Neural crest cell (in vitro differentiated cells): ENCODE measurements around the gene RPGRIP1. TPM values are rescaled to one million over a fixed set of nuclear protein-coding genes. Genes with fewer than 3 reads are reported as not detected.

Experiments used
- DNase-seq: peaks from one replicate; pipeline ENCODE4 v3.0.0; 2021; ENCODE audit warnings: low read depth, mixed read lengths, low spot score
- H3K27ac Mint-ChIP-seq: one replicate; pipeline ENCODE4 v1.8.0; 2021; ENCODE audit warnings: mild to moderate bottlenecking, mixed read lengths; ENCODE audit not compliant: unreplicated experiment
- H3K27me3 Mint-ChIP-seq: 2 replicates; pipeline ENCODE4 v1.8.0; 2021; ENCODE audit warnings: low read depth, mild to moderate bottlenecking, mixed read lengths
- H3K36me3 Mint-ChIP-seq: 2 replicates; pipeline ENCODE4 v1.8.0; 2021; ENCODE audit warnings: low read depth, mild to moderate bottlenecking, mixed read lengths
- H3K4me1 Mint-ChIP-seq: 2 replicates; pipeline ENCODE4 v1.8.0; 2021; ENCODE audit warnings: mixed read lengths
- H3K4me3 Mint-ChIP-seq: one replicate; pipeline ENCODE4 v1.8.0; 2021; ENCODE audit warnings: mild to moderate bottlenecking, mixed read lengths
- H3K9me3 Mint-ChIP-seq: 2 replicates; pipeline ENCODE4 v1.8.0; 2021; ENCODE audit warnings: mixed read lengths
- CTCF ChIP-seq: fragments of 200-600 bp; sonication (generic); conservative IDR thresholded peaks from 2 replicates; pipeline ENCODE4 v1.5.0; 2021; ENCODE audit warnings: antibody characterized with exemption, mild to moderate bottlenecking
- total RNA-seq: library from RNA; stranded (reverse); gene quantifications from 2 replicates; pipeline ENCODE4 v1.2.1, GENCODE V29; 2021

Gene RPGRIP1
- total RNA-seq, 1 donor from 2014 or later, result not detected

GRCh38 chr14:21256539-21257393 lies 23.1 kb upstream of the RPGRIP1 start:
- Mint-ChIP-seq H3K27ac (no peak overlapping the region), H3K9me3 (no peaks in the 10 kb centered on the region), H3K36me3 (peaks cover 35% of the 10 kb centered on the region), H3K4me3 (peak overlapping the region; percentile 2), H3K4me1 (peaks cover 41% of the 10 kb centered on the region), H3K27me3 (no peaks in the 10 kb centered on the region)
- no peak for TF ChIP-seq CTCF
- no peak for DNase-seq

DNA sequence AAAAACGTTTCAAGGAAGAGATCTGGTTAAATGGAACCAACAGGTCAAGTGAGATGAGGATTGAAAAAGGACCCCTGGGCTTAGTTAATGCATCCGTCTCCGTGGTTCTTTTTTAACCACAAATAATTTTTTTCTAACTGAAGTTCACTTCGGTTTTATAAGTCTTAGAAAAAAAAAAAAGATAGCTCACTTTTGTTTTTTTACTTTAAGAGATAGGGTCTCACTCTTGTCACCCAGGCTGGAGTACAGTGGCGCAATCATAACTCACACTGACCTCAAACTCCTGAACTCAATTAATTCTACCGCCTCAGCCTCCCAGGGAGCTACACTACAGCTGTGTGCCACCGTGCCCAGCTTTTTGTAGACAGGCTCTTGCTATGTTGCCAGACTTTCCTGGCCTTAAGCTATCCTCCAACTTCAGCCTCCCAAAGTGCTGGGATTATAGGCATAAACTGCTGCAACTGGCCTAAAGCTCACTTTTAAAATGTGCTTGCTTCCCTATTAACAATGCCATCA lies 22.4 kb upstream of the RPGRIP1 start:
- TF ChIP-seq CTCF, result no peak
- no peaks in the 10 kb centered on the region for H3K9me3 Mint-ChIP-seq
- peak overlapping the region; percentile 44 for H3K4me3 Mint-ChIP-seq
- no peak for DNase-seq
- no peaks in the 10 kb centered on the region for H3K27me3 Mint-ChIP-seq
- peaks cover 34% of the 10 kb centered on the region for H3K36me3 Mint-ChIP-seq
- no peak overlapping the region for H3K27ac Mint-ChIP-seq
- H3K4me1 Mint-ChIP-seq, result peaks cover 46% of the 10 kb centered on the region

DNA sequence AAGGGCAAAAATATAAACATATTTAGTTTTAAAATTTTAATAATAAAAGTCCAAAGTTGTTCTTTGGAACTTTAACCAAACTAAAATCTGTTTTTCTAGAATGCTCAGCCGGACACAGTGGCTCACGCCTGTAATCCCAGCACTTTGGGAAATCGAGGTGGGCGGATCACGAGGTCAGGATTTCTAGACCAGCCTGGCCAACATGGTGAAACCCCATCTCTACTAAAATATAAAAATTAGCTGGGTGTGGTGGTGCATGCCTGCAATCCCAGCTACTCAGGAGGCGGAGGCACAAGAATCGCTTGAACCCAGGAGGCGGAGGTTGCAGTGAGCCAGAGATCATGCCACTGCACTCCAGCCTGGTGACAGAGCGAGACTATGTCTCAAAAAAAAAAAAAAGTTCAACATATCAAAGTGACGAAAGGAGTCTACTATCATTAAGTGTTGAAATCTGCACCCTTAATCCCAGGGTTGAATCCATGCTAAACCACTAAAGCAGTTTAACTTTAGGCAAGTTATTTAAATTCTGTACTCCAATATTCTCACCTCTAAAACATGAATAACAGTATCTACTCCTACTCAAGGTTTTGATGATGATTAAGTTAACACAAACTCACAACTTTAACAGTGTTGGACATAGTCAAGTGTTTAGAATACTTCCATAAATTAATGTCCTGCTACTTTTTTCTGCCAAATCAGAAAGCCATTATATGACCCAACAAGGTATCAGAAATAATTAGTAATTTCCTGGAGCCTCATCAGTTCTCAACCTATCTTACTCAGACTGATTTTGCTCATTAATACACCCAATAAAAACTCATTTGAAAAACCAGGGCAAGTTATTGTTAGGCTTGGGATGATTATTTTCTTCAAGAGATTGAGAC lies 21.6 kb upstream of the RPGRIP1 start:
- Mint-ChIP-seq H3K27ac (no peak overlapping the region), H3K4me1 (peaks cover 53% of the 10 kb centered on the region), H3K27me3 (no peaks in the 10 kb centered on the region), H3K4me3 (peak overlapping the region; percentile 11), H3K36me3 (peaks cover 36% of the 10 kb centered on the region), H3K9me3 (no peaks in the 10 kb centered on the region)
- no peak for TF ChIP-seq CTCF
- no peak for DNase-seq

DNA sequence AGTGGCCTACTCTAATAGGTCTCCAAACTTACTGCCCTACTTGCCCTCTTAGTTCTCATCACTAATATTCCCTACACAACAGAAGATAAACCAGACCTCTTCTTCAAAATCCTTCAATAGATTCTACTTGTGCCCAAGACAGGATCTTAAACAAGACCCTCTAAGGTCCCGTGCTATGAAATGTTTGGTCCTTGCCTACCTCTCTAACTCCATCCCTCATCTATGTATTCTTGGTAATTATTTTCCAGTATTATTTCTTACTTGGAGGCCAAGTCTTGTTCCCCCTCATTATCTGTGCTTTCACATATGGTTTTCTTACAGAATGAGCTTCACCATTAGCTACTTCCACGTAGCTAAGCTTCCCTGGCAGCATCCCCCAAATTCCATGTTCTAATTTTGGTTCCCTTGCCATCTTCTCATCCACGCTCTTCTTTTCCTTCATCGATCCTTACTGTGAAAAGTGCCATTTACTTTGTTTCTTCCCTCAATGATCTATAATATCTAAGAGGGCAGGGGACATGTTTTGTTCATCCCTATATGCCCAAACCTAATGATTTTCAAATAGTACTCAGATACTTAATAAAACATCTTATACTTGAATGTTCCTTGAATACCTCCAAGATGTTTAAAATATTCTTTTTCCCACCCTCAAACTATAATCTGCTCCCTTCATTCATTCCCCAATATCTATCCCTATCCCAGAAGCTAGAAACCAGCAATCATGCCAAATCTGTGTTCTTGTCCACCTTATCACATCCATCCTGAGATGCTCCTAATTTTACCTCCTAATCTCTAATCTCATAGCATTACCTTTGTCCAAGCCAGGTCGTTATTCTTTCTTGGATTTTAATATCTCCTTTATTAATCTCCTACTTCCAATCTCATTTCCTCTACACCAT lies 20.7 kb upstream of the RPGRIP1 start:
- H3K36me3 Mint-ChIP-seq, result peaks cover 43% of the 10 kb centered on the region
- H3K4me3 Mint-ChIP-seq, result peak overlapping the region; percentile 27
- H3K9me3 Mint-ChIP-seq, result no peaks in the 10 kb centered on the region
- DNase-seq, result no peak
- no peak overlapping the region for H3K27ac Mint-ChIP-seq
- H3K4me1 Mint-ChIP-seq, result peaks cover 62% of the 10 kb centered on the region
- TF ChIP-seq CTCF, result no peak
- no peaks in the 10 kb centered on the region for H3K27me3 Mint-ChIP-seq

GRCh38 chr14:21261824-21262223 lies 18.1 kb upstream of the RPGRIP1 start:
- H3K36me3 Mint-ChIP-seq, result peaks cover 42% of the 10 kb centered on the region
- DNase-seq, result no peak
- no peak for TF ChIP-seq CTCF
- no peaks in the 10 kb centered on the region for H3K27me3 Mint-ChIP-seq
- peaks cover 75% of the 10 kb centered on the region for H3K4me1 Mint-ChIP-seq
- H3K27ac Mint-ChIP-seq, result no peak overlapping the region
- peak overlapping the region; percentile 79 for H3K4me3 Mint-ChIP-seq
- H3K9me3 Mint-ChIP-seq, result no peaks in the 10 kb centered on the region
